Measurements from ENCODE around the gene AKT2.

AKT2 gene

GRCh38 chr19:40285353-40286234 lies 449 bp upstream of the AKT2 start:
- TF ChIP-seq SPI1 (IDR thresholded peaks at IDR 0.05; ENCODE audit: low read depth, low read length) (no peak), POU2F2 (IDR thresholded peaks at IDR 0.05; ENCODE audit: low read depth, low read length) (peak; percentile 97), PAX5 (IDR thresholded peaks at IDR 0.05; ENCODE audit: insufficient read depth, low read length, severe bottlenecking) (peak; percentile 38), TAF1 (IDR thresholded peaks at IDR 0.05; ENCODE audit: low read depth, low read length) (no peak; the same call in 1 of the 2 replicates), POLR2A (IDR thresholded peaks at IDR 0.05; ENCODE audit: low read depth, low read length) (peak; percentile 49; the same call in 1 of the 2 replicates), POLR2AphosphoS5 (IDR thresholded peaks at IDR 0.05; ENCODE audit: low read depth, low read length) (peak; percentile 63)
- FAIRE-seq (peak; percentile 99), DNase-seq (ENCODE audit: insufficient read length, low spot score) (peak; percentile 92)

- no peak for DNase-seq (ENCODE audit: insufficient read length, low spot score)
- no peak for TF ChIP-seq SPI1 (IDR thresholded peaks at IDR 0.05; ENCODE audit: low read depth, low read length)
- FAIRE-seq, result peak; percentile 75
These were observed 969 bp downstream of the AKT2 start for GRCh38 chr19:40284251-40284500.

- DNase-seq (ENCODE audit: insufficient read length, low spot score) (no peak), FAIRE-seq (no peak)
- TF ChIP-seq POLR2AphosphoS5 (IDR thresholded peaks at IDR 0.05; ENCODE audit: low read depth, low read length), result peak; percentile 45; the same call in 1 of the 2 replicates
- TF ChIP-seq SPI1 (IDR thresholded peaks at IDR 0.05; ENCODE audit: low read depth, low read length), result no peak
These were observed 1.5 kb downstream of the AKT2 start for GRCh38 chr19:40283414-40284250.

- DNase-seq (ENCODE audit: insufficient read length, low spot score) (no peak), FAIRE-seq (no peak)
- no peak for TF ChIP-seq POU2F2 (IDR thresholded peaks at IDR 0.05; ENCODE audit: low read depth, low read length)
- no peak for TF ChIP-seq TAF1 (IDR thresholded peaks at IDR 0.05; ENCODE audit: low read depth, low read length)
- no peak for TF ChIP-seq PAX5 (IDR thresholded peaks at IDR 0.05; ENCODE audit: insufficient read depth, low read length, severe bottlenecking)
- TF ChIP-seq SPI1 (IDR thresholded peaks at IDR 0.05; ENCODE audit: low read depth, low read length), result no peak
- no peak for TF ChIP-seq POLR2A (IDR thresholded peaks at IDR 0.05; ENCODE audit: low read depth, low read length)
- TF ChIP-seq POLR2AphosphoS5 (IDR thresholded peaks at IDR 0.05; ENCODE audit: low read depth, low read length), result no peak
These were observed 2.2 kb downstream of the AKT2 start for GRCh38 chr19:40282920-40283319.

- FAIRE-seq, result no peak
- DNase-seq (ENCODE audit: insufficient read length, low spot score), result no peak
- TF ChIP-seq TAF1 (IDR thresholded peaks at IDR 0.05; ENCODE audit: low read depth, low read length) (no peak), SPI1 (IDR thresholded peaks at IDR 0.05; ENCODE audit: low read depth, low read length) (no peak), POLR2A (IDR thresholded peaks at IDR 0.05; ENCODE audit: low read depth, low read length) (no peak; the same call in 1 of the 2 replicates), PAX5 (IDR thresholded peaks at IDR 0.05; ENCODE audit: insufficient read depth, low read length, severe bottlenecking) (no peak), POU2F2 (IDR thresholded peaks at IDR 0.05; ENCODE audit: low read depth, low read length) (no peak), POLR2AphosphoS5 (IDR thresholded peaks at IDR 0.05; ENCODE audit: low read depth, low read length) (no peak)
These were observed 3.0 kb downstream of the AKT2 start for GRCh38 chr19:40282209-40282580.

GRCh38 chr19:40281381-40282208 lies 3.5 kb downstream of the AKT2 start:
- no peak for FAIRE-seq
- no peak for TF ChIP-seq TAF1 (IDR thresholded peaks at IDR 0.05; ENCODE audit: low read depth, low read length)
- TF ChIP-seq POU2F2 (IDR thresholded peaks at IDR 0.05; ENCODE audit: low read depth, low read length), result no peak
- no peak; the same call in 1 of the 2 replicates for TF ChIP-seq POLR2A (IDR thresholded peaks at IDR 0.05; ENCODE audit: low read depth, low read length)
- no peak for TF ChIP-seq SPI1 (IDR thresholded peaks at IDR 0.05; ENCODE audit: low read depth, low read length)
- no peak for TF ChIP-seq PAX5 (IDR thresholded peaks at IDR 0.05; ENCODE audit: insufficient read depth, low read length, severe bottlenecking)
- TF ChIP-seq POLR2AphosphoS5 (IDR thresholded peaks at IDR 0.05; ENCODE audit: low read depth, low read length), result no peak
- no peak for DNase-seq (ENCODE audit: insufficient read length, low spot score)

- FAIRE-seq (peak; percentile 48), DNase-seq (ENCODE audit: insufficient read length, low spot score) (no peak)
- no peak for TF ChIP-seq PAX5 (IDR thresholded peaks at IDR 0.05; ENCODE audit: insufficient read depth, low read length, severe bottlenecking)
- TF ChIP-seq TAF1 (IDR thresholded peaks at IDR 0.05; ENCODE audit: low read depth, low read length), result no peak
- TF ChIP-seq POU2F2 (IDR thresholded peaks at IDR 0.05; ENCODE audit: low read depth, low read length), result no peak
- TF ChIP-seq POLR2AphosphoS5 (IDR thresholded peaks at IDR 0.05; ENCODE audit: low read depth, low read length), result no peak
- TF ChIP-seq SPI1 (IDR thresholded peaks at IDR 0.05; ENCODE audit: low read depth, low read length), result no peak
- 0 out of 2 replicates have a peak, but pooled peaks have one; percentile 46 for TF ChIP-seq POLR2A (IDR thresholded peaks at IDR 0.05; ENCODE audit: low read depth, low read length)
These were observed 4.4 kb downstream of the AKT2 start for GRCh38 chr19:40280608-40281221.

GRCh38 chr19:40279761-40280607 lies 5.2 kb downstream of the AKT2 start:
- FAIRE-seq (peak; percentile 79), DNase-seq (ENCODE audit: insufficient read length, low spot score) (no peak)
- TF ChIP-seq POLR2AphosphoS5 (IDR thresholded peaks at IDR 0.05; ENCODE audit: low read depth, low read length), result no peak
- no peak for TF ChIP-seq PAX5 (IDR thresholded peaks at IDR 0.05; ENCODE audit: insufficient read depth, low read length, severe bottlenecking)
- peak; percentile 88 for TF ChIP-seq SPI1 (IDR thresholded peaks at IDR 0.05; ENCODE audit: low read depth, low read length)
- no peak for TF ChIP-seq POU2F2 (IDR thresholded peaks at IDR 0.05; ENCODE audit: low read depth, low read length)
- no peak for TF ChIP-seq TAF1 (IDR thresholded peaks at IDR 0.05; ENCODE audit: low read depth, low read length)
